ENCODE measurements around the gene DNAJA3. TPM values are rescaled to one million over a fixed set of nuclear protein-coding genes. Genes with fewer than 3 reads are reported as not detected.

Gene DNAJA3
- total and polyA plus RNA-seq, 9 of the 15 experiments (the other 6 are each of a cell fraction or from before 2014, with no cell fraction given): 8.1 to 105 (median 79.0) TPM

DNA sequence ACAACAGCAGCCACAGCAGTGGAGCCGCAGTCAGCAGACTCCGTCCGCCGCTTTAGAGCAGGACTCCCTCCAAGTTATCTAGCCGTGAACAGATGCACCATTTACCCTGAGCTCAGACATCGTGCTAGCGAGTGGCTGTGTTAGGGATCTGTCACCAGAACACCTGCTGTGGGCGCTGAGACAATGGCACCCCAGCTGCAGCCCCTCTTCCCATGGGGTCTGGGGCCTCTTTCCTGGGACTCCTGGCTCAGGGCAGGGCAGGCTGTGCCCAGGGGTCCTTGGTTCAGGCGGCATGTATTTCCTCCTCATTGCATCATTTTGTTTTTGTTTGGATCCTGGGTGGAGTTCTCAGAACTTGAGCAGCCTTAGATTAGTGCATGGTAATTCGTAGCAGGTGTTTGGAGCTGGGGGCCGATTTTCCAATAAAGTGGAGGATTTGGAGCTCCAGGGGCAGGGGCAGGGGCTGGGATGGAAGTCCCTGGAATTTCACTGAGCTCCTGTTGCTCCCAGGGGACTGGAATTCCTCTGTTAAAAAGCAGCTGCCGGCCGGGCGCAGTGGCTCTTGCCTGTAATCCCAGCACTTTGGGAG, 25.4 kb downstream of the DNAJA3 start (continued):
- TF ChIP-seq RREB1 (CRISPR knock-in tag; IDR thresholded peaks at IDR 0.05) (peak; percentile 92), IFI16 (CRISPR knock-in tag; IDR thresholded peaks at IDR 0.05) (peak; percentile 91), L3MBTL2 (IDR thresholded peaks at IDR 0.05) (peak; percentile 43; the same call in 1 of the 2 replicates), HINFP (tag; conservative IDR thresholded peaks at IDR 0.05; ENCODE audit: low read depth) (peak; percentile 58; the same call in 1 of the 2 replicates), TAF7 (tag; IDR thresholded peaks at IDR 0.05) (no peak), ARID1B (IDR thresholded peaks at IDR 0.05) (peak; percentile 27; the same call in 1 of the 2 replicates), ZNF584 (CRISPR knock-in tag; IDR thresholded peaks at IDR 0.05; ENCODE audit: low read depth) (peak; percentile 97), ZNF395 (CRISPR knock-in tag; IDR thresholded peaks at IDR 0.05) (peak; percentile 77; the same call in 1 of the 2 replicates)
- TF ChIP-seq, protein P1, sequence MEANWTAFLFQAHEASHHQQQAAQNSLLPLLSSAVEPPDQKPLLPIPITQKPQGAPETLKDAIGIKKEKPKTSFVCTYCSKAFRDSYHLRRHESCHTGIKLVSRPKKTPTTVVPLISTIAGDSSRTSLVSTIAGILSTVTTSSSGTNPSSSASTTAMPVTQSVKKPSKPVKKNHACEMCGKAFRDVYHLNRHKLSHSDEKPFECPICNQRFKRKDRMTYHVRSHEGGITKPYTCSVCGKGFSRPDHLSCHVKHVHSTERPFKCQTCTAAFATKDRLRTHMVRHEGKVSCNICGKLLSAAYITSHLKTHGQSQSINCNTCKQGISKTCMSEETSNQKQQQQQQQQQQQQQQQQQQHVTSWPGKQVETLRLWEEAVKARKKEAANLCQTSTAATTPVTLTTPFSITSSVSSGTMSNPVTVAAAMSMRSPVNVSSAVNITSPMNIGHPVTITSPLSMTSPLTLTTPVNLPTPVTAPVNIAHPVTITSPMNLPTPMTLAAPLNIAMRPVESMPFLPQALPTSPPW (CRISPR knock-in tag; IDR thresholded peaks at IDR 0.05): no peak
- TF ChIP-seq, protein P2, sequence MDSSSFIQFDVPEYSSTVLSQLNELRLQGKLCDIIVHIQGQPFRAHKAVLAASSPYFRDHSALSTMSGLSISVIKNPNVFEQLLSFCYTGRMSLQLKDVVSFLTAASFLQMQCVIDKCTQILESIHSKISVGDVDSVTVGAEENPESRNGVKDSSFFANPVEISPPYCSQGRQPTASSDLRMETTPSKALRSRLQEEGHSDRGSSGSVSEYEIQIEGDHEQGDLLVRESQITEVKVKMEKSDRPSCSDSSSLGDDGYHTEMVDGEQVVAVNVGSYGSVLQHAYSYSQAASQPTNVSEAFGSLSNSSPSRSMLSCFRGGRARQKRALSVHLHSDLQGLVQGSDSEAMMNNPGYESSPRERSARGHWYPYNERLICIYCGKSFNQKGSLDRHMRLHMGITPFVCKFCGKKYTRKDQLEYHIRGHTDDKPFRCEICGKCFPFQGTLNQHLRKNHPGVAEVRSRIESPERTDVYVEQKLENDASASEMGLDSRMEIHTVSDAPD (CRISPR knock-in tag; IDR thresholded peaks at IDR 0.05): peak; percentile 72; the same call in 1 of the 2 replicates
